Upper lobe of right lung (tissue), 1 donor: ENCODE data around the gene GABRR3. TPM values are rescaled to one million over a fixed set of nuclear protein-coding genes. Genes with fewer than 3 reads are reported as not detected.

Experiments used
- ATAC-seq: fragments of 200-7000 bp; cut with Tn5 transposase; one replicate; pipeline ENCODE4 v1.9.1; 2020; ENCODE audit warnings: mild to moderate bottlenecking, moderate library complexity
- DNase-seq: peaks from one replicate; pipeline ENCODE4 v3.0.0-alpha.2; 2020
- H3K27ac ChIP-seq: fragments of 200-600 bp; one replicate; pipeline ENCODE4 v1.8.0; 2022
- H3K27me3 ChIP-seq: fragments of 200-600 bp; one replicate; pipeline ENCODE4 v1.8.0; 2022; ENCODE audit warnings: mild to moderate bottlenecking
- H3K36me3 ChIP-seq: fragments of 200-600 bp; one replicate; pipeline ENCODE4 v1.8.0; 2022
- H3K4me1 ChIP-seq: fragments of 200-600 bp; one replicate; pipeline ENCODE4 v1.8.0; 2022
- H3K4me3 ChIP-seq: fragments of 200-600 bp; one replicate; pipeline ENCODE4 v1.8.0; 2022; ENCODE audit warnings: mild to moderate bottlenecking
- H3K9me3 ChIP-seq: fragments of 200-600 bp; one replicate; pipeline ENCODE4 v1.8.0; 2022
- intact Hi-C: fragments of 100-400 bp; cut with DNase I; formaldehyde crosslinking; loops from one replicate; pipeline ENCODE4 v1.11.0; 2022
- total RNA-seq: library from RNA; stranded (reverse); fragmentation: NEBNext Ultra II Directional; extraction: Animal tissue kit (Norgen Biotek cat#: 25700); gene quantifications from one replicate; pipeline ENCODE4 v1.2.1, GENCODE V29; 2021
- TF ChIP-seq, protein P1 (sequence below): fragments of 200-600 bp; IDR thresholded peaks from one replicate; pipeline ENCODE4 v1.8.0; 2022; ENCODE audit warnings: antibody characterized with exemption
- donor health status: DM: no; HTN: yes; CAD: no; lungs with severe emphysema.

Gene GABRR3
- total RNA-seq, 1 donor from 2014 or later, result not detected

DNA sequence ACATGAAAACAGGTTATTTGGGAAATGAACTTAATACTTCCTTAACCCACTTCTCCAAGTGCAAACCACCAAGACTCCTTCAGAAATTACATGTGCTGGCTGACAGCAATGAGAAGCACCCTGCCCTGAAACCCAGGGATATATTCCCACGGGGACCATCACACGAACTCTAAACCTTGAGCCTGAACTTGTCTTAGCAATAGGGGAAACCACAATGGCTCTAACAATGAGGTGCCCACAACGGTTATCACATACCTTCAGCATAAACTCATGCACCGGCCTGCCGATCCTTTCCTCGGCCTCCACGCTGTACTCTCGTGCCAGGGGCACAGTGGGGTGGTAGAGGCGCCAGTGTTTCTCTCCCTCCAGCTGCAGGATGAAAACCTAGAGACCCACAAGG lies 76.3 kb downstream of the GABRR3 start:
- peaks cover 15% of the 10 kb centered on the region for H3K36me3 ChIP-seq
- ATAC-seq, result no peak
- H3K9me3 ChIP-seq, result no peaks in the 10 kb centered on the region
- no peak overlapping the region for H3K4me3 ChIP-seq
- no peaks in the 10 kb centered on the region for H3K27me3 ChIP-seq
- H3K4me1 ChIP-seq, result no peaks in the 10 kb centered on the region
- TF ChIP-seq, protein P1, sequence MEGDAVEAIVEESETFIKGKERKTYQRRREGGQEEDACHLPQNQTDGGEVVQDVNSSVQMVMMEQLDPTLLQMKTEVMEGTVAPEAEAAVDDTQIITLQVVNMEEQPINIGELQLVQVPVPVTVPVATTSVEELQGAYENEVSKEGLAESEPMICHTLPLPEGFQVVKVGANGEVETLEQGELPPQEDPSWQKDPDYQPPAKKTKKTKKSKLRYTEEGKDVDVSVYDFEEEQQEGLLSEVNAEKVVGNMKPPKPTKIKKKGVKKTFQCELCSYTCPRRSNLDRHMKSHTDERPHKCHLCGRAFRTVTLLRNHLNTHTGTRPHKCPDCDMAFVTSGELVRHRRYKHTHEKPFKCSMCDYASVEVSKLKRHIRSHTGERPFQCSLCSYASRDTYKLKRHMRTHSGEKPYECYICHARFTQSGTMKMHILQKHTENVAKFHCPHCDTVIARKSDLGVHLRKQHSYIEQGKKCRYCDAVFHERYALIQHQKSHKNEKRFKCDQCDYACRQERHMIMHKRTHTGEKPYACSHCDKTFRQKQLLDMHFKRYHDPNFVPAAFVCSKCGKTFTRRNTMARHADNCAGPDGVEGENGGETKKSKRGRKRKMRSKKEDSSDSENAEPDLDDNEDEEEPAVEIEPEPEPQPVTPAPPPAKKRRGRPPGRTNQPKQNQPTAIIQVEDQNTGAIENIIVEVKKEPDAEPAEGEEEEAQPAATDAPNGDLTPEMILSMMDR, result no peak
- no peak for DNase-seq
- H3K27ac ChIP-seq, result no peak overlapping the region
- intact Hi-C loops, result no loop called here

DNA sequence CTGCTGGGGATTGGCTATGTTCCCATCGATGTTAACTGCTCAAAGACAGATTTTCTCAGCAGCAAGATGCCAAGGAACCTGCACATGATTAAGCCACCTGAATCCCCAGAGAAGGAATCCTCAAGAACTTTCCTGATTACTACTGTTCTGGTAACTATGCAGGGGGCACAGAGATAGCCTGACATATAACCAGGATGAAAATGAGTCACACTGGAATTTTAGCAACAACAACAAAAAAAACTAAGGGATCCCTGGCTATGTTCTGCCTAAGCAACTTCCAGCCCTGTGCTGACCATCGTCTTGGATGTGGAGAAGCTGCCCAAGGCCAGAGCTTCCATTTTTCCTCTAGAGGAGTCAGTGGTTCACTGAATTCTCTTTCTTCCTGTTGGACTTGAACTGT lies 76.7 kb downstream of the GABRR3 start:
- TF ChIP-seq, protein P1, result no peak
- H3K27me3 ChIP-seq, result no peaks in the 10 kb centered on the region

DNA sequence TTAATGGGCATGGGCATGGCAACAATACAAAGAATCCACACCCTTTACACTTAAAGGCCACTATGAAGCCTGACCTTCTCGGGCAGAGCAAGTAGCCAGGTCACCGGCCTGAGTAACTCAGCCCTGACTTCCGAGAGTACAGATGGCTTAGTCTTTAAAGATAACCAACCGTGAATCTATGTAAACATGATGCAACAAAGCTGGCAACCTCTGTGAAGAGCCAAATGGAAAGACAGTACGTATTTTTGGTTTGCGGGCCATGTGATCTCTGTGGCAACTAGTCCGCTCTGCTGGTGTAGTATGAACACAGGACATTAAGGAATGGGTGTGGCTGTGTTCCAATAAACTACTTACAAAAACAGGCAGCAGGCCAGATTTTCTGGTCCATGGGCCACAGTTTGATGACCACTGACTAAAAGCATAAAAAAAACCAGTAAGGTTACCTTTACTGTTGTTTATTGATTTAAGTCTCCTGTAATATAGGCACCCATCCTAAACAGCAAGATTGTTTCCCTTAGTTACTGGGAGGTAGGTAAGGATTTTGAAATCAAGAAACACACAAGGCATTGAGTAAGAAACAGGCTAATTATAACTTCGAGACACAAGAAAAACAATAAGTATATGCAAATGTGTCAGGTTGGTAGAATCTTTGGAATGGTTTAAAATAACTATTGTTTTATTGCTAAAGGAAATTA lies 77.4 kb downstream of the GABRR3 start:
- no peaks in the 10 kb centered on the region for H3K27me3 ChIP-seq
- H3K4me3 ChIP-seq, result no peak overlapping the region
- peak; percentile 40 for ATAC-seq
- no peaks in the 10 kb centered on the region for H3K4me1 ChIP-seq
- intact Hi-C loops, result no loop called here
- H3K27ac ChIP-seq, result no peak overlapping the region
- TF ChIP-seq, protein P1, result no peak
- H3K36me3 ChIP-seq, result peaks cover 20% of the 10 kb centered on the region
- no peak for DNase-seq
- H3K9me3 ChIP-seq, result no peaks in the 10 kb centered on the region

More for the DNA sequence above, 76.7 kb downstream of the GABRR3 start:
- no peaks in the 10 kb centered on the region for H3K9me3 ChIP-seq
- no peak for ATAC-seq
- H3K36me3 ChIP-seq, result peaks cover 16% of the 10 kb centered on the region
- H3K4me3 ChIP-seq, result no peak overlapping the region
- H3K27ac ChIP-seq, result no peak overlapping the region
- no peak for DNase-seq
- H3K4me1 ChIP-seq, result no peaks in the 10 kb centered on the region
- intact Hi-C loops, result no loop called here

DNA sequence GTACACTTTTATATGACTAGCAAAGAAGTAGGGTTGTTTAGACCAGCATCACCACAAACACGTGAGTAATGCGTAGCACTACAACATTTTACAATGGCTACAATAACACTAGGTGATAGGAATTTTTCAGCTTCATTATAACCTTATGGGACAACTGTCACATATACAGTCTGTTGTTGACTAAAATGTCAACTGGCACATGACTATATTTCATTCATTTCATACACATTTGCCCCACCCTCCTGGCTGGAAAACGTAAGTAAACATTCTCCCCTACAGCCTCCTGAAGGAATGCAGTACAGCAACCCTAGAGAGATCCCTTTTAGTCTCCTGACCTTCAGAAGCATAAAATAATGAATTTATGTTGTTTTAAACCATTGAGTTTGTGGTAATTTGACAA lies 79.1 kb downstream of the GABRR3 start:
- no peaks in the 10 kb centered on the region for H3K4me1 ChIP-seq
- H3K9me3 ChIP-seq, result no peaks in the 10 kb centered on the region
- no peaks in the 10 kb centered on the region for H3K27me3 ChIP-seq
- H3K4me3 ChIP-seq, result no peak overlapping the region
- intact Hi-C loops, result no loop called here
- TF ChIP-seq, protein P1, result no peak
- ATAC-seq (no peak), DNase-seq (no peak)
- H3K36me3 ChIP-seq, result peaks cover 26% of the 10 kb centered on the region
- H3K27ac ChIP-seq, result no peak overlapping the region

DNA sequence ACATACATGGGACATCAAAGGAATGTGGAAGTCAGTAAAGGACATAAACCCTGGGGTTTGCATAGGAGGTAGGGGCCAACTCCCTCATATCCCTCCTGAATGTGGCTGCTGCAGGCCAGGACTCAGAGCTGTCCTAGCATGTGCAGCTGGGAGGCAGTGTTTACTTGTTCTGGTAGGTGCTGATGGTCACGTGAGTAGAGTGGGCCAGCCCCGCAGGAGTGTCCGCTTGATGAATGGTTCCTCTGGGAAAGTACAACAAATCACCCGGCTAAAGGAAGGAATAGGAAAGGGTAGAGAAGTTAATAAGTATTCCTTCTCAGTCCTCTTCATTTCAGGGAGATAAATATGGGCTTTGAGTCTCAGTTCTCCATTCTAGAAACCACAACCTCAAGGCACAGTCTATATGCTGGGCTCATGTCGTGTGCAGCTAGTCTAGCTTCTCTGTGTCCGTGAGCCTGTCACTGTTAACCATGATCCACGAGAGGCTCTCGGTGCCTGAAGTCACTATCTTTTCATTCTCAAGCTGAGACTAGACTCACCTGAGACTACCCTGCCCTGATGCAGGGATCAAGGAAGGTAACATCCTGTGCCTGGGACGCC lies 80.8 kb downstream of the GABRR3 start:
- Histone ChIP-seq H3K36me3 (peaks cover 44% of the 10 kb centered on the region), H3K27me3 (no peaks in the 10 kb centered on the region), H3K4me1 (no peaks in the 10 kb centered on the region), H3K27ac (no peak overlapping the region), H3K4me3 (no peak overlapping the region), H3K9me3 (no peaks in the 10 kb centered on the region)
- no peak for DNase-seq
- peak; percentile 34 for ATAC-seq
- intact Hi-C loops, result no loop called here
- TF ChIP-seq, protein P1, result no peak
